NCI-H345 treated with DMSO at 0.1 percent for 48 hours (cell line): Measurements from ENCODE around the gene MAPK12.

Source experiments
- DNase-seq: peaks from one replicate; lab custom pipeline; 2025; ENCODE audit not compliant: unreplicated experiment; lab: John Stamatoyannopoulos, UW

The MAPK12 gene

GRCh38 chr22:50269573-50269969, 8.1 kb upstream of the MAPK12 start:
- no peak for DNase-seq

- DNase-seq = no peak
Observed at GRCh38 chr22:50268655-50269113, 7.2 kb upstream of the MAPK12 start.

GRCh38 chr22:50267591-50268390, 6.3 kb upstream of the MAPK12 start:
- no peak for DNase-seq

GRCh38 chr22:50266994-50267393, 5.5 kb upstream of the MAPK12 start:
- no peak for DNase-seq

GRCh38 chr22:50264946-50265669, 3.6 kb upstream of the MAPK12 start:
- no peak for DNase-seq

- no peak for DNase-seq
Observed at GRCh38 chr22:50264104-50264745, 2.7 kb upstream of the MAPK12 start.

GRCh38 chr22:50262973-50263617, 1.6 kb upstream of the MAPK12 start:
- DNase-seq = no peak

- DNase-seq = no peak
Observed at GRCh38 chr22:50262460-50262911, 1.0 kb upstream of the MAPK12 start.

GRCh38 chr22:50260801-50261614, 475 bp downstream of the MAPK12 start:
- DNase-seq = no peak

- DNase-seq = no peak
Observed at GRCh38 chr22:50260434-50260800, 1.1 kb downstream of the MAPK12 start.

GRCh38 chr22:50259302-50259701, 2.2 kb downstream of the MAPK12 start:
- no peak for DNase-seq

- DNase-seq = no peak
Observed at GRCh38 chr22:50258361-50259292, 2.9 kb downstream of the MAPK12 start.

- DNase-seq = no peak
Observed at GRCh38 chr22:50257451-50258360, 3.8 kb downstream of the MAPK12 start.

GRCh38 chr22:50257041-50257440, 4.4 kb downstream of the MAPK12 start:
- DNase-seq = no peak

- no peak for DNase-seq
Observed at GRCh38 chr22:50256258-50256862, 5.1 kb downstream of the MAPK12 start.

GRCh38 chr22:50255607-50256006, 5.9 kb downstream of the MAPK12 start:
- DNase-seq = no peak

- no peak for DNase-seq
Observed at GRCh38 chr22:50255099-50255498, 6.4 kb downstream of the MAPK12 start.

GRCh38 chr22:50253941-50254340, 7.5 kb downstream of the MAPK12 start:
- no peak for DNase-seq
